Chondrocyte (in vitro differentiated cells): ENCODE measurements around the gene SHF. TPM values are rescaled to one million over a fixed set of nuclear protein-coding genes. Genes with fewer than 3 reads are reported as not detected.
A peak's percentile ranks its signal among the peaks of the same experiment; 100 is the strongest.

Experiments used
- DNase-seq: peaks from one replicate; pipeline ENCODE4 v3.0.0; 2021; ENCODE audit warnings: mixed read lengths, low spot score
- H3K27ac Mint-ChIP-seq: one replicate; pipeline ENCODE4 v1.8.0; 2021; ENCODE audit warnings: mild to moderate bottlenecking, moderate library complexity, mixed read lengths; ENCODE audit not compliant: unreplicated experiment
- H3K27me3 Mint-ChIP-seq: 2 replicates; pipeline ENCODE4 v1.8.0; 2021; ENCODE audit warnings: low read depth, mixed read lengths
- H3K36me3 Mint-ChIP-seq: 2 replicates; pipeline ENCODE4 v1.8.0; 2021; ENCODE audit warnings: low read depth, mixed read lengths
- H3K4me1 Mint-ChIP-seq: 2 replicates; pipeline ENCODE4 v1.8.0; 2021; ENCODE audit warnings: low read depth, mild to moderate bottlenecking, mixed read lengths
- H3K4me3 Mint-ChIP-seq: one replicate; pipeline ENCODE4 v1.8.0; 2021; ENCODE audit warnings: mild to moderate bottlenecking, moderate library complexity, mixed read lengths; ENCODE audit not compliant: unreplicated experiment
- H3K9me3 Mint-ChIP-seq: 2 replicates; pipeline ENCODE4 v1.8.0; 2021; ENCODE audit warnings: low read depth, mixed read lengths
- total RNA-seq: library from RNA; stranded (reverse); gene quantifications from 3 replicates; pipeline ENCODE4 v1.2.1, GENCODE V29; 2021
- TF ChIP-seq, protein P1 (sequence below): fragments of 200-600 bp; sonication (generic); IDR thresholded peaks from 2 replicates; pipeline ENCODE4 v1.5.0; 2021; ENCODE audit warnings: antibody characterized with exemption, mild to moderate bottlenecking, moderate library complexity

Gene SHF
- total RNA-seq, 1 donor from 2014 or later = 4.9 TPM

DNA sequence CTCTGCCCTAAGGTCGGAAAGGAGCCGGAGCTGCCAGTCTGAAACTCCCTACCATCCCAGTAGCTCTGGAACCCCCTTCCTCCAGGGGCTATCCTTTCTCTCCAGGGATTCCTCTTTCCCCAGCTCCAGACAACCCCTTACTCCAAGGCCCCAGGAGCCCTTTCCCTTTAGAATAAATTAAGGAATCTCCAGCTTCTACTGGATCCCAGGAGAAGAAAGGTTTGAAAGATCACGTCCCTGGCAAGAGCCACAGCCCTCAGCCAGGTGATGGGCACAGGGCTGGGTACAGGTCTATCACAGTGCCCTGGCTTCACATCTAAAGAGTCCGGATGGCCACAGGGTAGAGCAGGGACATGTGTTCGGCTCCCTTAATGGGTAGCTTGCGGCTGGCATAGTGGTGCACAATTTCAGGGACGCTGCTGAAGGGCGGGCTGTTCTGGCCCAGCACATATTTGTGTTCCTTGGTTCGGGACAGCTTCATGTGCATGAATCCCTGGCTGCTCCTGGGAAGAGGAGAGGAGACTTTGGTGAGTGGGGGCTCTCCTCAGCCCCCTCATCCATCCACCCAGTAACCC, 20.0 kb downstream of the SHF start:
- TF ChIP-seq, protein P1, sequence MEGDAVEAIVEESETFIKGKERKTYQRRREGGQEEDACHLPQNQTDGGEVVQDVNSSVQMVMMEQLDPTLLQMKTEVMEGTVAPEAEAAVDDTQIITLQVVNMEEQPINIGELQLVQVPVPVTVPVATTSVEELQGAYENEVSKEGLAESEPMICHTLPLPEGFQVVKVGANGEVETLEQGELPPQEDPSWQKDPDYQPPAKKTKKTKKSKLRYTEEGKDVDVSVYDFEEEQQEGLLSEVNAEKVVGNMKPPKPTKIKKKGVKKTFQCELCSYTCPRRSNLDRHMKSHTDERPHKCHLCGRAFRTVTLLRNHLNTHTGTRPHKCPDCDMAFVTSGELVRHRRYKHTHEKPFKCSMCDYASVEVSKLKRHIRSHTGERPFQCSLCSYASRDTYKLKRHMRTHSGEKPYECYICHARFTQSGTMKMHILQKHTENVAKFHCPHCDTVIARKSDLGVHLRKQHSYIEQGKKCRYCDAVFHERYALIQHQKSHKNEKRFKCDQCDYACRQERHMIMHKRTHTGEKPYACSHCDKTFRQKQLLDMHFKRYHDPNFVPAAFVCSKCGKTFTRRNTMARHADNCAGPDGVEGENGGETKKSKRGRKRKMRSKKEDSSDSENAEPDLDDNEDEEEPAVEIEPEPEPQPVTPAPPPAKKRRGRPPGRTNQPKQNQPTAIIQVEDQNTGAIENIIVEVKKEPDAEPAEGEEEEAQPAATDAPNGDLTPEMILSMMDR = peak; percentile 16
- peak overlapping the region; percentile 67 for H3K4me3 Mint-ChIP-seq
- DNase-seq = no peak
- no peaks in the 10 kb centered on the region for H3K9me3 Mint-ChIP-seq
- no peaks in the 10 kb centered on the region for H3K27me3 Mint-ChIP-seq
- H3K36me3 Mint-ChIP-seq = no peaks in the 10 kb centered on the region
- peak overlapping the region; percentile 45 for H3K27ac Mint-ChIP-seq
- peaks cover 30% of the 10 kb centered on the region for H3K4me1 Mint-ChIP-seq

DNA sequence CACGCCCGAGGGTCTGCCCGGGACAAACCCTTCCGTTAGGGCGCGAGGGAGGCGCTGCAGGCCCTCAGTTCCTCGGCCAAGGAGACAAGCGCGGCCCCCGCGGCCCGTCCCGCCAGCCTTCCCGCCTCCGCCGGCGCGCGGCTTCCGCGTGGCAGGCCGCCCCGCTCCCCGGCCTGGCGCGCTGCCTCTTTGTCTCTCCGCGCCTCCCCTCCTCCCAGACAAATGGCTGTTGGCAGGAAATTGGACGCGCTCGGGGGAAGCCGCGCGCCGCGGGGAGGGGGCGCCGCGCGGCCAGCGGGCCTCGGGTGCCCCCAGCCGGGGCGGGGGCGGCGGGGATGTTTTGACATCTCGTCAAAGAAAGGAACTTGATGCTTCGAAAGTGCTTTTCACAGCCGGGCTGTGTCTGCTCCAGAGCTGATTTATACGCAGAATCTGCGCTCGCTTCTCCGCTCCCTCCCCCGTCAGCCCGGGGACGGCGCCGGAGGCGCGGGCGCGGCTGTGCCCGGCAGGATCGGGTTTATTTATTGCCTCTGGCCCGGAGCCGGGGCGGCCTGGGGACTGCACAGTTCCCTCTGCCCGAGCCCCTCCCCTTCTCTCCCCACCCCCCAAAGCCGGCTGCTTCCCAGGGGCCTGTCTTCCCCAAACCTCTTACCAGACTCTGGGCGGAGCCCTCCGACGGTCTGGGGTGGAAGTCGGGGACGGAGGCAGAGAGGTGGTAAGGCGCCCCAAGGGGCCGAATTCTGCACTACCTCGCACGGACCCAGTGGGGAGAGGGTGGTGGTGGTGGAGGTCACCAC, 20.7 kb downstream of the SHF start:
- peak overlapping the region; percentile 67 for H3K4me3 Mint-ChIP-seq
- no peak for DNase-seq
- H3K36me3 Mint-ChIP-seq = peaks cover under 1% of the 10 kb centered on the region
- H3K27me3 Mint-ChIP-seq = no peaks in the 10 kb centered on the region
- TF ChIP-seq, protein P1 = peak; percentile 78
- no peaks in the 10 kb centered on the region for H3K9me3 Mint-ChIP-seq
- H3K27ac Mint-ChIP-seq = peak overlapping the region; percentile 45
- peaks cover 33% of the 10 kb centered on the region for H3K4me1 Mint-ChIP-seq

DNA sequence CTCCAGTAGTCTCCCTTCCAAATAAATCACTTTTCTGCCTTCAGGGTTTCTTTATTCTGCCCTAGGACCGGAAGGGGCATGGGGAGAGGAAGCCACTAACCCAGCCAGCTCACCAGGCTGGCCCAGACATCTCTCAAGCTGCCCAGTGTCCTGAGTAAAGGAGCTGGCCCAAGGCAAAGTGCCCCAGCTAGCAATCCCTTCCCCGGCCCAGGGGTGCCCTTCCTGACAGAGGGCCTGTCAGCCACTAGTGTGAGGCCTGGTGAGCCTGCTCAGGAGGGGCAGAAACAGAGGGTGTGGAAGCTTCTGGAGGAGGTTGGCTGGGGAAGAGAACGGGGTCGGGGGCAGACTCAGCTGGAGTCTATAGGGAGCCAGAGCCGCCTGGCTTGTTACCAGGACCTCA, 22.2 kb downstream of the SHF start:
- no peak for DNase-seq
- H3K9me3 Mint-ChIP-seq = no peaks in the 10 kb centered on the region

DNA sequence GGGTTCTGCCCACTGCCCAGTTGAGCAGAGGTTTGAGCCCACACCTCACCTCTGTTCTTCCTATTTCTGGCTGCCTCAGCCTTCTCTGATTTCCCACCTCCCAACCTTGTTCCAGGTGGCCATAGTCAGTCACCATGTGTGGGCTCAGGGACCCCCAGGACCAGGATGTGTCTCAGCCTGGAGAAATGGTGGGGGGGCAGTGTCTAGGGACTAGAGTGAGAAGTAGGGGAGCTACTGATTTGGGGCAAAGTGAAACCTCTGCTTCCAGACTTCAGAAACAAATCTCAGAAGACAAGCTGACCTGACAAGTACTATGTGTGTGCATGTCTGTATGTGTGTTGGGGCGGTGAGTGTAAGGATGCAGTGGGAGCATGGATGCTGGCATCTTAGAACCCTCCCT, 22.9 kb downstream of the SHF start:
- Mint-ChIP-seq H3K36me3 (peaks cover 2% of the 10 kb centered on the region), H3K4me1 (peaks cover 33% of the 10 kb centered on the region), H3K4me3 (peak overlapping the region; percentile 41), H3K27me3 (no peaks in the 10 kb centered on the region), H3K9me3 (no peaks in the 10 kb centered on the region), H3K27ac (peak overlapping the region; percentile 27)
- TF ChIP-seq, protein P1 = no peak
- no peak for DNase-seq

More for the DNA sequence above, 22.2 kb downstream of the SHF start:
- TF ChIP-seq, protein P1 = no peak
- H3K27ac Mint-ChIP-seq = peak overlapping the region; percentile 32
- H3K4me1 Mint-ChIP-seq = peaks cover 33% of the 10 kb centered on the region
- peak overlapping the region; percentile 62 for H3K4me3 Mint-ChIP-seq
- no peaks in the 10 kb centered on the region for H3K27me3 Mint-ChIP-seq
- peaks cover 2% of the 10 kb centered on the region for H3K36me3 Mint-ChIP-seq

DNA sequence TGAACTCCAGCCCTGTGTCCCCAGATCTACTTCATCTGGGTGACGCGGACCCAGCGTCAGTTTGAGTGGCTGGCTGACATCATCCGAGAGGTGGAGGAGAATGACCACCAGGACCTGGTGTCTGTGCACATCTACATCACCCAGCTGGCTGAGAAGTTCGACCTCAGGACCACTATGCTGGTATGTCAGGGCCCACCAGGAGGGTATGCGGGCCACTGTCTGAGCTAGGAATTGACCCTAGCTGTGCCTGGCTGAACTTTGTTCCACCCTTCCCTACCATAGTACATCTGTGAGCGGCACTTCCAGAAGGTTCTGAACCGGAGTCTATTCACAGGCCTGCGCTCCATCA, 24.3 kb downstream of the SHF start:
- Mint-ChIP-seq H3K9me3 (no peaks in the 10 kb centered on the region), H3K4me1 (peaks cover 30% of the 10 kb centered on the region), H3K4me3 (no peak overlapping the region), H3K36me3 (peaks cover 2% of the 10 kb centered on the region), H3K27ac (no peak overlapping the region), H3K27me3 (no peaks in the 10 kb centered on the region)
- TF ChIP-seq, protein P1 = no peak
- DNase-seq = no peak
